ENCODE results near the gene POP4. TPM values are rescaled to one million over a fixed set of nuclear protein-coding genes. Genes with fewer than 3 reads are reported as not detected.
A peak's percentile ranks its signal among the peaks of the same experiment; 100 is the strongest.

POP4 gene
- total RNA-seq, 2 donors from 2014 or later = 36.3 to 40.8 TPM

- Histone ChIP-seq H3K27me3 (no peaks in the 10 kb centered on the region), H3K27ac (no peak overlapping the region), H3K36me3 (no peaks in the 10 kb centered on the region), H3K4me1 (no peaks in the 10 kb centered on the region), H3K4me3 (no peak overlapping the region), H3K9me3 (no peaks in the 10 kb centered on the region)
- no peak for DNase-seq (ENCODE audit: low spot score)
- TF ChIP-seq, protein P1, sequence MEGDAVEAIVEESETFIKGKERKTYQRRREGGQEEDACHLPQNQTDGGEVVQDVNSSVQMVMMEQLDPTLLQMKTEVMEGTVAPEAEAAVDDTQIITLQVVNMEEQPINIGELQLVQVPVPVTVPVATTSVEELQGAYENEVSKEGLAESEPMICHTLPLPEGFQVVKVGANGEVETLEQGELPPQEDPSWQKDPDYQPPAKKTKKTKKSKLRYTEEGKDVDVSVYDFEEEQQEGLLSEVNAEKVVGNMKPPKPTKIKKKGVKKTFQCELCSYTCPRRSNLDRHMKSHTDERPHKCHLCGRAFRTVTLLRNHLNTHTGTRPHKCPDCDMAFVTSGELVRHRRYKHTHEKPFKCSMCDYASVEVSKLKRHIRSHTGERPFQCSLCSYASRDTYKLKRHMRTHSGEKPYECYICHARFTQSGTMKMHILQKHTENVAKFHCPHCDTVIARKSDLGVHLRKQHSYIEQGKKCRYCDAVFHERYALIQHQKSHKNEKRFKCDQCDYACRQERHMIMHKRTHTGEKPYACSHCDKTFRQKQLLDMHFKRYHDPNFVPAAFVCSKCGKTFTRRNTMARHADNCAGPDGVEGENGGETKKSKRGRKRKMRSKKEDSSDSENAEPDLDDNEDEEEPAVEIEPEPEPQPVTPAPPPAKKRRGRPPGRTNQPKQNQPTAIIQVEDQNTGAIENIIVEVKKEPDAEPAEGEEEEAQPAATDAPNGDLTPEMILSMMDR (IDR thresholded peaks at IDR 0.05) = peak in 1 of 2 donors; percentile 22
Observed at GRCh38 chr19:29596885-29597525, 9.1 kb upstream of the POP4 start.

GRCh38 chr19:29598036-29598435, 8.0 kb upstream of the POP4 start:
- DNase-seq (ENCODE audit: low spot score) = no peak
- TF ChIP-seq, protein P1 (IDR thresholded peaks at IDR 0.05) = no peak
- H3K4me3 ChIP-seq = no peak overlapping the region
- no peaks in the 10 kb centered on the region for H3K4me1 ChIP-seq
- H3K36me3 ChIP-seq = no peaks in the 10 kb centered on the region
- H3K27ac ChIP-seq = no peak overlapping the region
- no peaks in the 10 kb centered on the region for H3K9me3 ChIP-seq
- H3K27me3 ChIP-seq = no peaks in the 10 kb centered on the region

DNA sequence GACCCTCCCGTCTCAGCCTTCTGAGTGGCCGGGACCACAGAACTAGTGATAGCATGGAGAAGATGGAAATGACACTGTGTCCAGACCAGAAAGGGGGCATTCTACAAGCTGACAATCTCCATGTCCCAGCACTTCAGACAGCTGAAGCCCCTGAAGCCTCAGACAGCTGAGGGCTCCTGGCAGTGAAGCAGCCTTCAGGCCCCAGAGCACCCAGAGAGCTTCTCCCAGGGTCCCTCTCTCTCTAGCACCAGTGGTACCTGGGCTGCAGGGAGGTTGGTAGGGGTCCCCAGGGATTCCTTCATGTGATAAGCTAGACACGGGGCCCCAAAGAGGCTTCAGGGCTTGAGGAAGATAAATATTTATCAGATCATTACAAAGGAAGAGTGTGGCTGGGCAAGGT, 7.6 kb upstream of the POP4 start:
- Histone ChIP-seq H3K9me3 (no peaks in the 10 kb centered on the region), H3K4me1 (no peaks in the 10 kb centered on the region), H3K36me3 (no peaks in the 10 kb centered on the region), H3K27me3 (no peaks in the 10 kb centered on the region), H3K27ac (no peak overlapping the region), H3K4me3 (no peak overlapping the region)
- TF ChIP-seq, protein P1 (IDR thresholded peaks at IDR 0.05) = no peak
- DNase-seq (ENCODE audit: low spot score) = no peak

- Histone ChIP-seq H3K9me3 (no peaks in the 10 kb centered on the region), H3K36me3 (no peaks in the 10 kb centered on the region), H3K4me1 (peaks cover 0 to 14% of the 10 kb centered on the region in 2 donors), H3K4me3 (no peak overlapping the region), H3K27ac (no peak overlapping the region), H3K27me3 (no peaks in the 10 kb centered on the region)
- no peak for DNase-seq (ENCODE audit: low spot score)
- TF ChIP-seq, protein P1 (IDR thresholded peaks at IDR 0.05) = no peak
Observed at GRCh38 chr19:29603308-29603707, 2.8 kb upstream of the POP4 start.

- no peak for DNase-seq (ENCODE audit: low spot score)
- peaks cover 17% of the 10 kb centered on the region for H3K36me3 ChIP-seq
- H3K27ac ChIP-seq = peak overlapping the region; percentile 87 to 96
Observed at GRCh38 chr19:29606420-29606747, 301 bp downstream of the POP4 start.

More at GRCh38 chr19:29606420-29606747, 301 bp downstream of the POP4 start:
- peak overlapping the region; percentile 68 to 92 for H3K4me3 ChIP-seq
- H3K4me1 ChIP-seq = peaks cover 0 to 20% of the 10 kb centered on the region in 2 donors
- TF ChIP-seq, protein P1 (IDR thresholded peaks at IDR 0.05) = no peak
- H3K27me3 ChIP-seq = no peaks in the 10 kb centered on the region
- no peaks in the 10 kb centered on the region for H3K9me3 ChIP-seq
